ENCODE data around the gene MARCHF3. TPM values are rescaled to one million over a fixed set of nuclear protein-coding genes. Genes with fewer than 3 reads are reported as not detected.

MARCHF3 gene
- total RNA-seq, 1 experiment from 2014 or later, result 1.1 TPM

DNA sequence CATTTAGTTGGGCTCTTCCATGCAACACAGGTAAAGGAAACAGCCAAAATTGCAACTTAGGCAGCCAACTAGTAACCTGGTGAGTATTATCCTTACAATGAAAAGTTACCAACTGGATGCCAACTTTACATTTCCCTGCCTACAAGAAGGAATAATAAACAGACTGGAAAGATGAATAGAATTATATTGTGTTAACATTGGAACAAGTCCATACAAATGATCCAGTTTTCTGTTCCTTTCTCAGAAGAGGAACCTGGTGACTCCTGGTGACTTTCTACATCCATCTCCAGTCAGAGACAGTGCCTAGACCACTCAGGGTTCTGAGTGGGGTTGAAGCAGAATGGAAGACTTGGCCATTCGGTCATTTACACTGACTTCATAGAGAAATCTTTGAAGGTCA is 20.6 kb downstream of the MARCHF3 start:
- ChIA-PET CTCF (no interaction called here), POLR2A (ENCODE audit: low non-redundant PET) (no interaction called here)
- no TSS peak for BruUV-seq (replicated peaks)
- H3K9me3 ChIP-seq (ENCODE audit: low read depth, low read length, poor library complexity, severe bottlenecking), result no peaks in the 10 kb centered on the region
- H3K4me3 ChIP-seq (ENCODE audit: low read depth, low read length, poor library complexity, severe bottlenecking), result no peak overlapping the region
- intact Hi-C loops (cut with micrococcal nuclease; ENCODE audit: unreplicated experiment), result no loop called here
- no peaks in the 10 kb centered on the region for H3K4me1 ChIP-seq (ENCODE audit: insufficient read depth, low read length, poor library complexity, severe bottlenecking)
- no peaks in the 10 kb centered on the region for H3K27me3 ChIP-seq (replicated peaks; ENCODE audit: insufficient read depth, low read depth, low read length, poor library complexity)
- H3K36me3 ChIP-seq (ENCODE audit: insufficient read depth, low read length, poor library complexity, severe bottlenecking), result no peaks in the 10 kb centered on the region
- no peak for DNase-seq (ENCODE audit: low spot score)
- H3K27ac ChIP-seq (ENCODE audit: low read depth, low read length, poor library complexity, severe bottlenecking), result no peak overlapping the region
- TF ChIP-seq CTCF (conservative IDR thresholded peaks at IDR 0.05; ENCODE audit: low read depth, low read length) (no peak), EZH2 (IDR thresholded peaks at IDR 0.05; ENCODE audit: borderline replicate concordance, low read depth, low read length, poor library complexity, severe bottlenecking) (no peak)

DNA sequence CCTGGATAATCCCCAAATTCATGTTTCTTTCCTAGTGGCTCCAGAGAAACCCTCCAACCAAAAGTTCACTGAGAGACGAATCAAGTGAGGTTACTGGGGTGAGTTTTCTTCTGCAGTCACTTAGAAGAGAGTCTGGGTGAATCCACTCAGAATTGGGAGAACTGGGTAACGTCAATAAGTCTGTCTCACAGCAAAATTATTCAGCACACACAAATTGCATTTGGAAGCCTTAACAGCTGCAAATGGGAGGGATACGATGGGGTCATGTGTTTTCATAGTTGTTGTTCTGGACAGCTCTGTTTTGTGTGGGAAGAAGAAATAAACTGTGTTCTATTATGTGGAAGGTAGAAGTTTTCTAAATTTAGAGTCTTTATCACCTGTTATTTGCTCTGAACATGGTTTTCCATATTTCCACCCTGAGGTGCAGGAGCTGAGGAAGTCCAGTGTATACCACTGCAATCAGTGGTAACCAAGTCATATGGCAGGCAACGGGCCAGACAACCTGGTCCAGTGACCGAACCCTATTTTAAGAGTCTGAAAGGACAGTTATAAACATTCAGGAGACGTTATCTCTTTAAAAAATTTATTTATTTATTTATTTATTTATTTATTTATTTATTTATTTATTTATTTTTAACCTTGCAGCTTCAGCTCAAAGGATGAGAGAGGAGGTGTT is 21.9 kb downstream of the MARCHF3 start:
- no peaks in the 10 kb centered on the region for H3K27me3 ChIP-seq (replicated peaks; ENCODE audit: insufficient read depth, low read depth, low read length, poor library complexity)
- TF ChIP-seq EZH2 (IDR thresholded peaks at IDR 0.05; ENCODE audit: borderline replicate concordance, low read depth, low read length, poor library complexity, severe bottlenecking) (no peak), CTCF (conservative IDR thresholded peaks at IDR 0.05; ENCODE audit: low read depth, low read length) (no peak)
- no peak for DNase-seq (ENCODE audit: low spot score)
- ChIA-PET POLR2A (ENCODE audit: low non-redundant PET) (no interaction called here), CTCF (no interaction called here)
- intact Hi-C loops (cut with micrococcal nuclease; ENCODE audit: unreplicated experiment), result no loop called here
- no peaks in the 10 kb centered on the region for H3K9me3 ChIP-seq (ENCODE audit: low read depth, low read length, poor library complexity, severe bottlenecking)
- H3K4me1 ChIP-seq (ENCODE audit: insufficient read depth, low read length, poor library complexity, severe bottlenecking), result no peaks in the 10 kb centered on the region
- no peak overlapping the region for H3K4me3 ChIP-seq (ENCODE audit: low read depth, low read length, poor library complexity, severe bottlenecking)
- no peaks in the 10 kb centered on the region for H3K36me3 ChIP-seq (ENCODE audit: insufficient read depth, low read length, poor library complexity, severe bottlenecking)
- H3K27ac ChIP-seq (ENCODE audit: low read depth, low read length, poor library complexity, severe bottlenecking), result no peak overlapping the region
- BruUV-seq (replicated peaks), result no TSS peak

DNA sequence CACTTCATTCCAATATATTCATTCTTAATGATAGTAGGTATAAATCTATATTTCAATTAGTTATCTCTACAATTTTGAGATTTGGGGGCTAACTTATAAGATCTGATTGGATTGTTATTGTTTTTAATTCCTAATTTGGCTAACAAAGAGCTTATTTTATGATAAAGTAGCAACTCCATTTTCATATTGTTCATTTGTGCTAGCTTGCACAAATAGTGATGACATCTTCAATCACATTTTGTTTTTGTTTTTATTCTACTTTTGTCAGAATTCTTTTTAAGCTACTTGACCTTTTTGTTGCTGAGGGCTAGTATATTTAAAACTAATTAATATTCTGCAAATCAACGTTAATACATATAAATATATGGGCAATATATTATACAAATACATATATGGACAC is 22.8 kb downstream of the MARCHF3 start:
- intact Hi-C loops (cut with micrococcal nuclease; ENCODE audit: unreplicated experiment), result no loop called here
- H3K9me3 ChIP-seq (ENCODE audit: low read depth, low read length, poor library complexity, severe bottlenecking), result no peaks in the 10 kb centered on the region
- no peak for DNase-seq (ENCODE audit: low spot score)
- H3K4me1 ChIP-seq (ENCODE audit: insufficient read depth, low read length, poor library complexity, severe bottlenecking), result no peaks in the 10 kb centered on the region
- no peak overlapping the region for H3K4me3 ChIP-seq (ENCODE audit: low read depth, low read length, poor library complexity, severe bottlenecking)
- BruUV-seq (replicated peaks), result no TSS peak
- ChIA-PET CTCF (no interaction called here), POLR2A (ENCODE audit: low non-redundant PET) (no interaction called here)
- H3K36me3 ChIP-seq (ENCODE audit: insufficient read depth, low read length, poor library complexity, severe bottlenecking), result no peaks in the 10 kb centered on the region
- no peaks in the 10 kb centered on the region for H3K27me3 ChIP-seq (replicated peaks; ENCODE audit: insufficient read depth, low read depth, low read length, poor library complexity)
- no peak for TF ChIP-seq CTCF (conservative IDR thresholded peaks at IDR 0.05; ENCODE audit: low read depth, low read length)
- TF ChIP-seq EZH2 (IDR thresholded peaks at IDR 0.05; ENCODE audit: borderline replicate concordance, low read depth, low read length, poor library complexity, severe bottlenecking), result no peak
- no peak overlapping the region for H3K27ac ChIP-seq (ENCODE audit: low read depth, low read length, poor library complexity, severe bottlenecking)

Measured in A673 (cell line).